DMS53 (cell line): ENCODE results near the gene POC1B.

ENCODE experiments used
- DNase-seq: peaks from one replicate; lab custom pipeline; 2025; lab: John Stamatoyannopoulos, UW

POC1B gene

GRCh38 chr12:89464974-89465592 lies 60.8 kb downstream of the POC1B start:
- DNase-seq: no peak

- DNase-seq: peak; percentile 79
These were observed 63.9 kb downstream of the POC1B start for GRCh38 chr12:89461649-89462612.

GRCh38 chr12:89461190-89461589 lies 64.7 kb downstream of the POC1B start:
- DNase-seq: no peak

- DNase-seq: peak; percentile 6
These were observed 66.6 kb downstream of the POC1B start for GRCh38 chr12:89459279-89459678.

- no peak for DNase-seq
These were observed 69.3 kb downstream of the POC1B start for GRCh38 chr12:89456565-89456964.

GRCh38 chr12:89454080-89454848 lies 71.6 kb downstream of the POC1B start:
- DNase-seq: no peak

GRCh38 chr12:89453121-89453978 lies 72.5 kb downstream of the POC1B start:
- DNase-seq: no peak

- DNase-seq: no peak
These were observed 74.0 kb downstream of the POC1B start for GRCh38 chr12:89451841-89452251.

GRCh38 chr12:89450907-89451306 lies 74.9 kb downstream of the POC1B start:
- no peak for DNase-seq

- DNase-seq: peak; percentile 20
These were observed 76.9 kb downstream of the POC1B start for GRCh38 chr12:89448951-89449371.

GRCh38 chr12:89448526-89448925 lies 77.3 kb downstream of the POC1B start:
- DNase-seq: no peak

GRCh38 chr12:89439941-89440340 lies 85.9 kb downstream of the POC1B start:
- DNase-seq: no peak

GRCh38 chr12:89437231-89437630 lies 88.6 kb downstream of the POC1B start:
- no peak for DNase-seq

GRCh38 chr12:89436062-89436461 lies 89.8 kb downstream of the POC1B start:
- DNase-seq: no peak

GRCh38 chr12:89433634-89434033 lies 92.2 kb downstream of the POC1B start:
- no peak for DNase-seq

- peak; percentile 30 for DNase-seq
These were observed 93.5 kb downstream of the POC1B start for GRCh38 chr12:89432396-89432795.

GRCh38 chr12:89429528-89429927 lies 96.3 kb downstream of the POC1B start:
- no peak for DNase-seq

GRCh38 chr12:89427508-89428156 lies 98.2 kb downstream of the POC1B start:
- no peak for DNase-seq

GRCh38 chr12:89424846-89425245 lies 101.0 kb downstream of the POC1B start:
- DNase-seq: no peak

- DNase-seq: no peak
These were observed 101.5 kb downstream of the POC1B start for GRCh38 chr12:89424389-89424788.
